ENCODE data around the gene CMSS1. TPM values are rescaled to one million over a fixed set of nuclear protein-coding genes. Genes with fewer than 3 reads are reported as not detected.

CMSS1 gene
- total and polyA plus RNA-seq, 7 experiments from 2014 or later: 14.9 to 47.7 (median 18.4) TPM

DNA sequence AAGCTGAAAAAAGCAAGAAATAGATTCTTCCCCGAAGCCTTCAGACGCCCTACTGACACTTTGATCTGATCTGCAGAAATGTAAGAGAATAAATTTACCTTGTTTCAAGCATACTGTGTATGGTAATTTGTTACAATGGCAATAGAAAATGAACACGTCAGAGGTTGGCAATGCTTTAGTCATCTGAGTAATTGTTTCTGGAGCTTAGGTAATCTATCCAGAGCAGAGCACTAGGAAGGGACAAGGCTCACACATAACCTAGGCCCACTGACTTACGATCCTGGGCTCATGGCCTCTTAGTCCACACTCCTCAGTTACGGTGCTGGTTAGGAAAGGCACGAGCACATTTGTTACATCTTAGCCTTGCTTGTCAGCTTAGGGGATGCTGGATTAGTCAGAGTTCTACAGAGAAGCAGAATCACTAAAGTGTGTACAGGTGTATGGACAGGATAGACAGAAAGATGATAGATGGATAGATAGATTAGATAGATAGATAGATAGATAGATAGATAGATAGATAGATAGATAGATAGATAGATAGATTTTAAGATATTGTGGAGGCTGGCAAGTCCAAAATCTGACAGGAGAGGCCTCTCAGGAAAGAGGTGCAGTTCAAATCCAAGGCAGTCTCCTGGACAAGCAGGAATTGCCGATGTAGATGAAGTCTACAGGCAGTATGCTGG lies 396.4 kb downstream of the CMSS1 start:
- POLR2A ChIA-PET: no interaction called here
- Mint-ChIP-seq H3K9me3 (peaks cover 0 to 8% (median 5%) of the 10 kb centered on the region in 11 donors), H3K36me3 (peaks cover 0 to 17% (median 6%) of the 10 kb centered on the region in 5 donors), H3K4me3 (no peak overlapping the region), H3K4me1 (peaks cover 10 to 25% (median 16%) of the 10 kb centered on the region in 7 donors), H3K27me3 (peaks cover 0 to 19% (median 4%) of the 10 kb centered on the region in 5 donors), H3K27ac (no peak overlapping the region)
- Histone ChIP-seq H3K27ac (ENCODE audit: low read depth, low read length) (no peak overlapping the region), H3K4me3 (ENCODE audit: low read length) (no peak overlapping the region), H3K9me3 (ENCODE audit: control insufficient read depth in 2 of 3, low read length in 3 of 3) (no peaks in the 10 kb centered on the region), H3K36me3 (ENCODE audit: control insufficient read depth in 2 of 3, insufficient read depth in 3 of 3, low read length in 3 of 3) (no peaks in the 10 kb centered on the region), H3K27me3 (ENCODE audit: control insufficient read depth in 2 of 2, insufficient read depth in 2 of 2, low read length in 2 of 2) (no peaks in the 10 kb centered on the region), H3K4me1 (ENCODE audit: control insufficient read depth in 2 of 2, insufficient read depth in 2 of 2, low read length in 2 of 2) (peaks cover 10 to 12% of the 10 kb centered on the region in 2 donors)
- intact Hi-C loops (cut with micrococcal nuclease): loop anchor here in 1 of 2 donors (5.0 kb wide), 2 partner anchors 72 to 127 kb away; no protein-coding TSS in a partner anchor
- CTCF ChIA-PET: no interaction called here
- ATAC-seq (no peak), DNase-seq (no peak)

DNA sequence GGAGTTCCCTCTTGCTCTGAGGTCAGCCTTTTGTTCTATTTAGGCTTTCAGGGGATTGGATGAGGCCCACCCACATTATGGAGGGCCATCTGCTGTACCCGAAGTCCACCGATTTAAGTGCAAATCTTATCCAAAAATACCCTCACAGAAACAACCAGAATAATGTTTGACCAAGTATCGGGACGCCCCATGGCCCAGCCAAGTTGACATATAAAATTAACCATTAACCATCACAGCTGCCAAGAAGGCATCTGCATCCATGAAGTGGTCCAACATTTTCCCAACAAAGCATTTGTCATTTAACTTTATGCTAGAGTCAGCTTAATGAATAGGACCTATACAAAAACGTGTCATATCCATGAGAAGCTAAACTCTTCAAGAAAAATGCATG lies 396.9 kb downstream of the CMSS1 start:
- no peak overlapping the region for H3K4me3 Mint-ChIP-seq
- ATAC-seq: no peak
- H3K4me1 Mint-ChIP-seq: peaks cover 10 to 20% (median 15%) of the 10 kb centered on the region in 7 donors
- Histone ChIP-seq H3K27me3 (ENCODE audit: control insufficient read depth in 2 of 2, insufficient read depth in 2 of 2, low read length in 2 of 2) (no peaks in the 10 kb centered on the region), H3K36me3 (ENCODE audit: control insufficient read depth in 2 of 3, insufficient read depth in 3 of 3, low read length in 3 of 3) (no peaks in the 10 kb centered on the region), H3K27ac (ENCODE audit: low read depth, low read length) (no peak overlapping the region), H3K9me3 (ENCODE audit: control insufficient read depth in 2 of 3, low read length in 3 of 3) (no peaks in the 10 kb centered on the region), H3K4me3 (ENCODE audit: low read length) (no peak overlapping the region), H3K4me1 (ENCODE audit: control insufficient read depth in 2 of 2, insufficient read depth in 2 of 2, low read length in 2 of 2) (peaks cover 10% of the 10 kb centered on the region in 2 donors)
- intact Hi-C loops (cut with micrococcal nuclease): loop anchor here in 1 of 2 donors (5.0 kb wide), 2 partner anchors 72 to 127 kb away; no protein-coding TSS in a partner anchor
- peaks cover 0 to 24% (median 9%) of the 10 kb centered on the region in 5 donors for H3K27me3 Mint-ChIP-seq
- H3K9me3 Mint-ChIP-seq: peaks cover 0 to 12% (median 8%) of the 10 kb centered on the region in 11 donors
- ChIA-PET POLR2A (no interaction called here), CTCF (no interaction called here)
- H3K36me3 Mint-ChIP-seq: peaks cover 0 to 21% (median 6%) of the 10 kb centered on the region in 5 donors
- DNase-seq: no peak
- no peak overlapping the region for H3K27ac Mint-ChIP-seq

DNA sequence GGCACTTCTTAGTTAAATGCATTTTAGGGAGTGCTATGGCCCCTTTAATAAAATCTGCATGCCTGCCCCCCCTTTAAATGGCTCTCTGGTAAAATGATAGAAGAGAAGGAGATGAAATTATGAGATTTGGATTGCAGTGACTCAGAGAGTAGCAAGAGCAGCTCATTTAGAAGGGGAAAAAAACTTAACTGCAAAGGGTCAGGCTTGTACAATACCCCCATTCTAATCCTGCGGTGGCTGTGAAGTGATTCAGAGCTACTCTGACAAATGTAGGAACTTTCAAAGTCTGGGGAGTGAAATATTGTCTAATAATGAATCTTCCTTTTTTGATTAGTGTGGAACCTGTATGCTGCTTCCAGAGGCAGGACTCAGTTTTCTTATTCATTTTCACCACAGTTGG lies 399.1 kb downstream of the CMSS1 start:
- H3K9me3 Mint-ChIP-seq: peaks cover 0 to 16% (median 10%) of the 10 kb centered on the region in 11 donors
- no peak overlapping the region for H3K27ac Mint-ChIP-seq
- Histone ChIP-seq H3K27ac (ENCODE audit: low read depth, low read length) (no peak overlapping the region), H3K9me3 (ENCODE audit: control insufficient read depth in 2 of 3, low read length in 3 of 3) (no peaks in the 10 kb centered on the region), H3K4me3 (ENCODE audit: low read length) (no peak overlapping the region), H3K27me3 (ENCODE audit: control insufficient read depth in 2 of 2, insufficient read depth in 2 of 2, low read length in 2 of 2) (no peaks in the 10 kb centered on the region), H3K36me3 (ENCODE audit: control insufficient read depth in 2 of 3, insufficient read depth in 3 of 3, low read length in 3 of 3) (no peaks in the 10 kb centered on the region), H3K4me1 (ENCODE audit: control insufficient read depth in 2 of 2, insufficient read depth in 2 of 2, low read length in 2 of 2) (no peaks in the 10 kb centered on the region)
- H3K27me3 Mint-ChIP-seq: peaks cover 0 to 29% (median 9%) of the 10 kb centered on the region in 5 donors
- H3K4me3 Mint-ChIP-seq: no peak overlapping the region
- no peak for DNase-seq
- ChIA-PET CTCF (no interaction called here), POLR2A (no interaction called here)
- peaks cover 0 to 7% (median 0%) of the 10 kb centered on the region in 7 donors for H3K4me1 Mint-ChIP-seq
- intact Hi-C loops (cut with micrococcal nuclease): no loop called here
- peaks cover 0 to 13% (median 4%) of the 10 kb centered on the region in 5 donors for H3K36me3 Mint-ChIP-seq
- no peak for ATAC-seq

DNA sequence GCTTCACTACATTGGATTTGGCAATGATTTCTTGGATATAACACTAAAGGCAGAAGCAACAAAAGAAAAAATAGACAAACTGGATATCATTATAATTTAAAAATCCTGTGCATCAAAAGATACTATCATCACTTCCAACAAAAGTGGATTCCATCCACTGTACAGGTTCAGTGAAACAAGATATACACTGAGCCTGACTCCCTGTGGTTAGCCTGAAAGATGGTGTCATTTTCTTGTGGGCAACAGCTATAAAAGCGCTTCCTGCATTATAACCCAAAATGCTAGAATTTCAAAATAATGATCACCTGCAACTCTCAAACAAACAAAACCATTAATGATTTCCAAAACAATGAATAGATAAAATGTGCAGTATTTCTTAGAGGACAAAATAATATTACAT lies 403.5 kb downstream of the CMSS1 start:
- Histone ChIP-seq H3K4me1 (ENCODE audit: control insufficient read depth in 2 of 2, insufficient read depth in 2 of 2, low read length in 2 of 2) (no peaks in the 10 kb centered on the region), H3K4me3 (ENCODE audit: low read length) (no peak overlapping the region), H3K27me3 (ENCODE audit: control insufficient read depth in 2 of 2, insufficient read depth in 2 of 2, low read length in 2 of 2) (no peaks in the 10 kb centered on the region), H3K27ac (ENCODE audit: low read depth, low read length) (no peak overlapping the region), H3K9me3 (ENCODE audit: control insufficient read depth in 2 of 3, low read length in 3 of 3) (no peaks in the 10 kb centered on the region), H3K36me3 (ENCODE audit: control insufficient read depth in 2 of 3, insufficient read depth in 3 of 3, low read length in 3 of 3) (no peaks in the 10 kb centered on the region)
- Mint-ChIP-seq H3K27me3 (peaks cover 0 to 23% (median 9%) of the 10 kb centered on the region in 5 donors), H3K9me3 (peaks cover 0 to 16% (median 10%) of the 10 kb centered on the region in 11 donors), H3K27ac (no peak overlapping the region), H3K4me1 (peaks cover 0 to 7% (median 0%) of the 10 kb centered on the region in 7 donors), H3K4me3 (no peak overlapping the region), H3K36me3 (peaks cover 0 to 9% (median 3%) of the 10 kb centered on the region in 5 donors)
- intact Hi-C loops (cut with micrococcal nuclease): no loop called here
- ChIA-PET POLR2A (no interaction called here), CTCF (no interaction called here)
- DNase-seq: no peak
- no peak for ATAC-seq

DNA sequence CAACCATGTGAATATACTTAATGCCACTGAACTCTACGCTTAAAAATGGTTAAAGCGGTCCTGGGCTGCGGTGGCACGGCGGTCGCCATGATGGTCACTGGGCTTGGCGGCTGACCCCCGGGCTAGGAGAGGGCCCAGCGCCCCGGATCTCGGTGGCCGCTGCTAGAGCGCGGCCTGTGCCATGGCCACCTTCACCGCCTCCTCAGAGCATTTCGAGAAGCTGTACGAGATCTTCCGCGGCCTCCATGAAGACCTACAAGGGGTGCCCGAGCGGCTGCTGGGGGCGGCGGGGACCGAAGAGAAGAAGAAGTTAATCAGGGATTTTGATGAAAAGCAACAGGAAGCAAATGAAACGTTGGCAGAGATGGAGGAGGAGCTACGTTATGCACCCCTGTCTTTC lies 407.5 kb downstream of the CMSS1 start:
- no peak overlapping the region for H3K27ac ChIP-seq (ENCODE audit: low read depth, low read length)
- POLR2A ChIA-PET: no interaction called here
- H3K27ac Mint-ChIP-seq: no peak overlapping the region
- intact Hi-C loops (cut with micrococcal nuclease): no loop called here
- CTCF ChIA-PET: no interaction called here
- H3K4me1 Mint-ChIP-seq: peaks cover 4 to 13% (median 6%) of the 10 kb centered on the region in 7 donors
- no peaks in the 10 kb centered on the region for H3K4me1 ChIP-seq (ENCODE audit: control insufficient read depth in 2 of 2, insufficient read depth in 2 of 2, low read length in 2 of 2)
- ATAC-seq (no peak), DNase-seq (no peak)
- H3K9me3 Mint-ChIP-seq: peaks cover 0 to 5% (median 0%) of the 10 kb centered on the region in 11 donors
- no peak overlapping the region for H3K4me3 Mint-ChIP-seq
- H3K9me3 ChIP-seq (ENCODE audit: control insufficient read depth in 2 of 3, low read length in 3 of 3): no peaks in the 10 kb centered on the region
- H3K36me3 Mint-ChIP-seq: peaks cover 0 to 2% (median 0%) of the 10 kb centered on the region in 5 donors
- H3K27me3 ChIP-seq (ENCODE audit: control insufficient read depth in 2 of 2, insufficient read depth in 2 of 2, low read length in 2 of 2): no peaks in the 10 kb centered on the region
- peaks cover 0 to 7% (median 0%) of the 10 kb centered on the region in 5 donors for H3K27me3 Mint-ChIP-seq
- H3K36me3 ChIP-seq (ENCODE audit: control insufficient read depth in 2 of 3, insufficient read depth in 3 of 3, low read length in 3 of 3): no peaks in the 10 kb centered on the region
- H3K4me3 ChIP-seq (ENCODE audit: low read length): no peak overlapping the region

DNA sequence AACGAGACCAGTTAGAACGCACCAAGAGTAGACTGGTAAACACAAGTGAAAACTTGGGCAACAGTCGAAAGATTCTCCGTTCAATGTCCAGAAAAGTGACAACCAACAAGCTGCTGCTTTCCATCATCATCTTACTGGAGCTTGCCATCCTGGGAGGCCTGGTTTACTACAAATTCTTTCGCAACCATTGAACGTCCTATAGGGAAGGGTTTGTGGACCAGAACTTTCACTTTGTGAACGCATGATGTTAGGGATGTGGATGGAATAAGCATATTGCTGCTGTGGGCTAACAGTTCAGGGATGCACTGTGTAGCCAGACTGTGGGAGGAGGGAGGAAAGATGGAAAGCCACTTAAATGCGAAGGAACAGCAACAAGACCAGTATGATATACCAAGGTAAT lies 408.2 kb downstream of the CMSS1 start:
- ChIA-PET POLR2A (no interaction called here), CTCF (interaction anchor here (0.6 kb wide), 2 partner anchors 1078 to 1728 kb away, joined by 3 to 5 read pairs; partner anchors contain the start of gene OR5K2)
- H3K27ac Mint-ChIP-seq: no peak overlapping the region
- no peak overlapping the region for H3K4me3 Mint-ChIP-seq
- H3K4me1 Mint-ChIP-seq: peaks cover 4 to 14% (median 6%) of the 10 kb centered on the region in 7 donors
- intact Hi-C loops (cut with micrococcal nuclease): no loop called here
- peaks cover 0 to 2% (median 0%) of the 10 kb centered on the region in 11 donors for H3K9me3 Mint-ChIP-seq
- Histone ChIP-seq H3K9me3 (ENCODE audit: control insufficient read depth in 2 of 3, low read length in 3 of 3) (no peaks in the 10 kb centered on the region), H3K4me1 (ENCODE audit: control insufficient read depth in 2 of 2, insufficient read depth in 2 of 2, low read length in 2 of 2) (no peaks in the 10 kb centered on the region), H3K27ac (ENCODE audit: low read depth, low read length) (no peak overlapping the region), H3K36me3 (ENCODE audit: control insufficient read depth in 2 of 3, insufficient read depth in 3 of 3, low read length in 3 of 3) (no peaks in the 10 kb centered on the region), H3K27me3 (ENCODE audit: control insufficient read depth in 2 of 2, insufficient read depth in 2 of 2, low read length in 2 of 2) (no peaks in the 10 kb centered on the region), H3K4me3 (ENCODE audit: low read length) (no peak overlapping the region)
- ATAC-seq: no peak
- peaks cover 0 to 2% (median 0%) of the 10 kb centered on the region in 5 donors for H3K36me3 Mint-ChIP-seq
- no peak for DNase-seq
- peaks cover 0 to 6% (median 0%) of the 10 kb centered on the region in 5 donors for H3K27me3 Mint-ChIP-seq

Measured in naive thymus-derived CD4-positive, alpha-beta T cell (primary cell).